ENCODE results near the gene DAD1.

DNA sequence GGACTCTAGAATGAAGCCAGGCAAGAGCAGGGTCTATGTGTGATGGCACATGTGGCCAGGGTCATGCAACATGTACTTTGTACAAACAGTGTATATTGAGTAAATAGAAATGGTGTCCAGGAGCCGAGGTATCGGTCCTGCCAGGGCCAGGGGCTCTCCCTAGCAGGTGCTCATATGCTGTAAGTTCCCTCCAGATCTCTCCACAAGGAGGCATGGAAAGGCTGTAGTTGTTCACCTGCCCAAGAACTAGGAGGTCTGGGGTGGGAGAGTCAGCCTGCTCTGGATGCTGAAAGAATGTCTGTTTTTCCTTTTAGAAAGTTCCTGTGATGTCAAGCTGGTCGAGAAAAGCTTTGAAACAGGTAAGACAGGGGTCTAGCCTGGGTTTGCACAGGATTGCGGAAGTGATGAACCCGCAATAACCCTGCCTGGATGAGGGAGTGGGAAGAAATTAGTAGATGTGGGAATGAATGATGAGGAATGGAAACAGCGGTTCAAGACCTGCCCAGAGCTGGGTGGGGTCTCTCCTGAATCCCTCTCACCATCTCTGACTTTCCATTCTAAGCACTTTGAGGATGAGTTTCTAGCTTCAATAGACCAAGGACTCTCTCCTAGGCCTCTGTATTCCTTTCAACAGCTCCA, 39.6 kb downstream of the DAD1 start:
- TF ChIP-seq, protein P1, sequence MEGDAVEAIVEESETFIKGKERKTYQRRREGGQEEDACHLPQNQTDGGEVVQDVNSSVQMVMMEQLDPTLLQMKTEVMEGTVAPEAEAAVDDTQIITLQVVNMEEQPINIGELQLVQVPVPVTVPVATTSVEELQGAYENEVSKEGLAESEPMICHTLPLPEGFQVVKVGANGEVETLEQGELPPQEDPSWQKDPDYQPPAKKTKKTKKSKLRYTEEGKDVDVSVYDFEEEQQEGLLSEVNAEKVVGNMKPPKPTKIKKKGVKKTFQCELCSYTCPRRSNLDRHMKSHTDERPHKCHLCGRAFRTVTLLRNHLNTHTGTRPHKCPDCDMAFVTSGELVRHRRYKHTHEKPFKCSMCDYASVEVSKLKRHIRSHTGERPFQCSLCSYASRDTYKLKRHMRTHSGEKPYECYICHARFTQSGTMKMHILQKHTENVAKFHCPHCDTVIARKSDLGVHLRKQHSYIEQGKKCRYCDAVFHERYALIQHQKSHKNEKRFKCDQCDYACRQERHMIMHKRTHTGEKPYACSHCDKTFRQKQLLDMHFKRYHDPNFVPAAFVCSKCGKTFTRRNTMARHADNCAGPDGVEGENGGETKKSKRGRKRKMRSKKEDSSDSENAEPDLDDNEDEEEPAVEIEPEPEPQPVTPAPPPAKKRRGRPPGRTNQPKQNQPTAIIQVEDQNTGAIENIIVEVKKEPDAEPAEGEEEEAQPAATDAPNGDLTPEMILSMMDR (IDR thresholded peaks at IDR 0.05): no peak
- TF ChIP-seq POLR2A (IDR thresholded peaks at IDR 0.05): no peak

Data from transverse colon (tissue), 3 donors.